ENCODE results near the gene NFYA.

The NFYA gene

DNA sequence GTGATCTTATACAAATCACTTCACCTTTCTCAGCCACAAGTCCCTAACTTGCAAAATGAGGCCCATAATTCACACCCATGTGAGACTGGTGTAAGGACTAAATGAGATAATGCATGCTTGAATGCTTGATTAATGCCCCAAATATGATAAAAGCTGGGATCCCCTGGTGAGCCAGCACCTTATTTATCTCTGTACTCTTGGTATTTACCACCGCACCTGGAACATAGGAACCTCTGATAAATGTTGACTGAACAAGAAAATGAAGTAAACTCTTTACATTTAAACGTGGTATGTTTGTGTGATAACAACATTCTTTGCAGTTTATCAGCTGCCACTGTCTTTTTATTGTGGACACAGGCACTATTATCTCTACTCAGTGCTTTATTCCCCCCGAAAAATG is 22.2 kb upstream of the NFYA start:
- no peak for DNase-seq
- Histone ChIP-seq H4K20me1 (ENCODE audit: insufficient read depth, low read length) (no peaks in the 10 kb centered on the region), H3K4me1 (ENCODE audit: insufficient read depth, low read length) (peaks cover 14% of the 10 kb centered on the region), H3K36me3 (ENCODE audit: insufficient read depth, low read length) (no peaks in the 10 kb centered on the region), H3K27me3 (ENCODE audit: insufficient read depth, low read length, poor library complexity) (no peaks in the 10 kb centered on the region), H3K9ac (ENCODE audit: low read depth, low read length) (no peak overlapping the region), H3K9me3 (ENCODE audit: insufficient read depth, low read length, severe bottlenecking) (no peaks in the 10 kb centered on the region), H3K4me3 (ENCODE audit: low read depth in 1 of 2, low read length in 2 of 2) (no peak overlapping the region), H3K79me2 (ENCODE audit: insufficient read depth, low read length) (no peaks in the 10 kb centered on the region), H3K4me2 (ENCODE audit: insufficient read depth, low read length) (no peak overlapping the region), H3K27ac (ENCODE audit: low read length) (no peak overlapping the region), H2AFZ (ENCODE audit: low read depth, low read length) (no peak overlapping the region)
- TF ChIP-seq EZH2 (IDR thresholded peaks at IDR 0.05; ENCODE audit: borderline replicate concordance, low read depth, low read length, severe bottlenecking): no peak
- TF ChIP-seq, protein P1, sequence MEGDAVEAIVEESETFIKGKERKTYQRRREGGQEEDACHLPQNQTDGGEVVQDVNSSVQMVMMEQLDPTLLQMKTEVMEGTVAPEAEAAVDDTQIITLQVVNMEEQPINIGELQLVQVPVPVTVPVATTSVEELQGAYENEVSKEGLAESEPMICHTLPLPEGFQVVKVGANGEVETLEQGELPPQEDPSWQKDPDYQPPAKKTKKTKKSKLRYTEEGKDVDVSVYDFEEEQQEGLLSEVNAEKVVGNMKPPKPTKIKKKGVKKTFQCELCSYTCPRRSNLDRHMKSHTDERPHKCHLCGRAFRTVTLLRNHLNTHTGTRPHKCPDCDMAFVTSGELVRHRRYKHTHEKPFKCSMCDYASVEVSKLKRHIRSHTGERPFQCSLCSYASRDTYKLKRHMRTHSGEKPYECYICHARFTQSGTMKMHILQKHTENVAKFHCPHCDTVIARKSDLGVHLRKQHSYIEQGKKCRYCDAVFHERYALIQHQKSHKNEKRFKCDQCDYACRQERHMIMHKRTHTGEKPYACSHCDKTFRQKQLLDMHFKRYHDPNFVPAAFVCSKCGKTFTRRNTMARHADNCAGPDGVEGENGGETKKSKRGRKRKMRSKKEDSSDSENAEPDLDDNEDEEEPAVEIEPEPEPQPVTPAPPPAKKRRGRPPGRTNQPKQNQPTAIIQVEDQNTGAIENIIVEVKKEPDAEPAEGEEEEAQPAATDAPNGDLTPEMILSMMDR (IDR thresholded peaks at IDR 0.05; ENCODE audit: borderline replicate concordance, extremely low read depth, low read length, poor library complexity, severe bottlenecking): no peak
- no peak for ATAC-seq (ENCODE audit: insufficient read depth, low read depth)

DNA sequence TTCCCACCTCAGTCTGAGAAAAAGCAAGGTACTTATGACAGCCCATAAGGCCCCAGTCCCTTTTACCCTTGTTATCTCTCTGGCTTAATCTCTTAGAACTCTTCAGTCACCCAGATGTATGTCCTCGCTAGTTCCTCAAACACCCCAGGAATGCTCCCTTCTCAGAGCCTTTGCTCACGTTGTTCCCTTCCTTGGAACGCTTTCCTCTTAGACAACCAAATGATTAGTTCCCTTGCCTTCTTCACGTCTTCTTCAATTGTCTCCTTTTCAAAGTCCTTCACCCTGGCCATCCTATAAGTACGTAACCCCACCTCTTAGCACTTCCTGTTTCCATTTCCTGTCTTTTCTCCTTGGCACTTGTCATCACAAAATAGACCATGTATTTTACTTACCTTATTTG is 20.9 kb upstream of the NFYA start:
- H3K4me2 ChIP-seq (ENCODE audit: insufficient read depth, low read length): no peak overlapping the region
- peak overlapping the region; percentile 29 for H2AFZ ChIP-seq (ENCODE audit: low read depth, low read length)
- DNase-seq (no peak), ATAC-seq (ENCODE audit: insufficient read depth, low read depth) (peak; percentile 65; the same call in 2 of the 3 replicates)
- H3K27me3 ChIP-seq (ENCODE audit: insufficient read depth, low read length, poor library complexity): no peaks in the 10 kb centered on the region
- no peak overlapping the region for H3K4me3 ChIP-seq (ENCODE audit: low read depth in 1 of 2, low read length in 2 of 2)
- no peak for TF ChIP-seq EZH2 (IDR thresholded peaks at IDR 0.05; ENCODE audit: borderline replicate concordance, low read depth, low read length, severe bottlenecking)
- TF ChIP-seq, protein P1 (IDR thresholded peaks at IDR 0.05; ENCODE audit: borderline replicate concordance, extremely low read depth, low read length, poor library complexity, severe bottlenecking): no peak
- no peaks in the 10 kb centered on the region for H4K20me1 ChIP-seq (ENCODE audit: insufficient read depth, low read length)
- H3K9ac ChIP-seq (ENCODE audit: low read depth, low read length): no peak overlapping the region
- H3K9me3 ChIP-seq (ENCODE audit: insufficient read depth, low read length, severe bottlenecking): no peaks in the 10 kb centered on the region
- H3K79me2 ChIP-seq (ENCODE audit: insufficient read depth, low read length): no peaks in the 10 kb centered on the region
- H3K27ac ChIP-seq (ENCODE audit: low read length): peak overlapping the region; percentile 7
- no peaks in the 10 kb centered on the region for H3K36me3 ChIP-seq (ENCODE audit: insufficient read depth, low read length)
- peaks cover 14% of the 10 kb centered on the region for H3K4me1 ChIP-seq (ENCODE audit: insufficient read depth, low read length)

DNA sequence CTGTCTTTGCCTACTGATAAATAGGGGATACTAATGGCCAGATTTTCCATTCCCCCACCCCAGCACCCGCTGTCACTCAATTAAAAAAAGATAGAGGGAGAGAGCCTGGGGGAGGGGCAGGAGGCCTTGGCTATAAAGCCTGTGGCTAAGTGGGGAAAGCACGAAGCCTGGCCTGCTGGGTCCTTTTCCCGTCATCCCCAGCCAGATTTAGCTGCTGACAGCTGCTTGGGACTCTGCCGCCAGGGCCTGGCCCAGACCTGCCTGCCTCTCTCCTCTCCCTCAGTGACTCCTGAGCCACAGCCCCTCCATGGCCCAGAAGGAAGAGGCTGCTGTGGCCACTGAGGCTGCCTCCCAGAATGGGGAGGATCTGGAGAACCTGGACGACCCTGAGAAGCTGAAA is 19.7 kb upstream of the NFYA start, which contains the start of gene APOBEC2:
APOBEC2 (plus strand) TSS at position 162 of the 400 bp plus-strand sequence; CDS start at position 308, 146 bp downstream.
- Histone ChIP-seq H3K36me3 (ENCODE audit: insufficient read depth, low read length) (no peaks in the 10 kb centered on the region), H3K4me1 (ENCODE audit: insufficient read depth, low read length) (peaks cover 14% of the 10 kb centered on the region), H3K9ac (ENCODE audit: low read depth, low read length) (no peak within 1 kb of the TSS), H3K9me3 (ENCODE audit: insufficient read depth, low read length, severe bottlenecking) (no peaks in the 10 kb centered on the region), H2AFZ (ENCODE audit: low read depth, low read length) (peak within 1 kb of the TSS; percentile 29), H3K4me2 (ENCODE audit: insufficient read depth, low read length) (no peak within 1 kb of the TSS), H3K27ac (ENCODE audit: low read length) (peak within 1 kb of the TSS; percentile 7), H3K4me3 (ENCODE audit: low read depth in 1 of 2, low read length in 2 of 2) (no peak within 1 kb of the TSS), H3K79me2 (ENCODE audit: insufficient read depth, low read length) (no peaks in the 10 kb centered on the region), H3K27me3 (ENCODE audit: insufficient read depth, low read length, poor library complexity) (no peaks in the 10 kb centered on the region), H4K20me1 (ENCODE audit: insufficient read depth, low read length) (no peaks in the 10 kb centered on the region)
- no peak for ATAC-seq (ENCODE audit: insufficient read depth, low read depth)
- TF ChIP-seq, protein P1 (IDR thresholded peaks at IDR 0.05; ENCODE audit: borderline replicate concordance, extremely low read depth, low read length, poor library complexity, severe bottlenecking): no peak
- no peak for TF ChIP-seq EZH2 (IDR thresholded peaks at IDR 0.05; ENCODE audit: borderline replicate concordance, low read depth, low read length, severe bottlenecking)
- DNase-seq: no peak

DNA sequence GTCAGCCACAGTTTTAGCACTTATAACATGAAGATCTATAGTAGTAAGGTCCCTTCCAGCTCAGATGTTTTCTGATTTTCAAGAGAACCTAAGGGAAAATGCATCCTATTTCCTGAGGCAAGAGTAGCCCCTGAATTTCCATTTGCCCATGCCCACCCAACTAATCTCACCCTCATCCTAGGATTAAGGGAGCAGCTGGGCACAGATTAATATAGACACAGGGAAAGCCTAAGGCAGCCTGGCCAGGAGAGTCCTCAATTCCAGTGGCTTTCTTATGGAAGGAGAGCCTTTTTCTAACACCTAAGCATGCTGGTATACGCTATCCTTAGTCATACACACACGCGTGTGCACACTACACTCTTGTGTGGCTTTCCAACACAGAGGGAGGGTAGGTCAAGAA is 18.3 kb upstream of the NFYA start:
- DNase-seq: no peak
- no peak overlapping the region for H3K9ac ChIP-seq (ENCODE audit: low read depth, low read length)
- no peak overlapping the region for H2AFZ ChIP-seq (ENCODE audit: low read depth, low read length)
- no peak overlapping the region for H3K4me3 ChIP-seq (ENCODE audit: low read depth in 1 of 2, low read length in 2 of 2)
- TF ChIP-seq, protein P1 (IDR thresholded peaks at IDR 0.05; ENCODE audit: borderline replicate concordance, extremely low read depth, low read length, poor library complexity, severe bottlenecking): no peak
- no peak for TF ChIP-seq EZH2 (IDR thresholded peaks at IDR 0.05; ENCODE audit: borderline replicate concordance, low read depth, low read length, severe bottlenecking)
- H3K79me2 ChIP-seq (ENCODE audit: insufficient read depth, low read length): no peaks in the 10 kb centered on the region
- H3K27ac ChIP-seq (ENCODE audit: low read length): no peak overlapping the region
- no peak for ATAC-seq (ENCODE audit: insufficient read depth, low read depth)
- no peaks in the 10 kb centered on the region for H3K27me3 ChIP-seq (ENCODE audit: insufficient read depth, low read length, poor library complexity)
- no peaks in the 10 kb centered on the region for H4K20me1 ChIP-seq (ENCODE audit: insufficient read depth, low read length)
- no peaks in the 10 kb centered on the region for H3K36me3 ChIP-seq (ENCODE audit: insufficient read depth, low read length)
- H3K4me1 ChIP-seq (ENCODE audit: insufficient read depth, low read length): peaks cover 14% of the 10 kb centered on the region
- no peak overlapping the region for H3K4me2 ChIP-seq (ENCODE audit: insufficient read depth, low read length)
- H3K9me3 ChIP-seq (ENCODE audit: insufficient read depth, low read length, severe bottlenecking): no peaks in the 10 kb centered on the region
